Choroid plexus epithelial cell (primary cell): ENCODE measurements around the gene FCGR3A.

ENCODE experiments used
- DNase-seq: peaks from one replicate; pipeline ENCODE4 v3.0.0-alpha.2; 2010; ENCODE audit warnings: low read depth
- H3K4me3 ChIP-seq: 2 replicates; pipeline ENCODE4 v1.5.1; 2011; ENCODE audit warnings: low read depth, mild to moderate bottlenecking, control low read depth, low read length, moderate library complexity
- CTCF ChIP-seq: conservative IDR thresholded peaks from 2 replicates; pipeline ENCODE4 v1.5.1; 2011; ENCODE audit warnings: low read depth, mild to moderate bottlenecking, control low read depth, inconsistent platforms, low read length, moderate library complexity

The FCGR3A gene

GRCh38 chr1:161495490-161495889 is 54.1 kb downstream of the FCGR3A start:
- TF ChIP-seq CTCF: no peak
- no peak for DNase-seq
- no peak overlapping the region for H3K4me3 ChIP-seq

GRCh38 chr1:161494091-161494735 is 55.4 kb downstream of the FCGR3A start:
- DNase-seq: no peak
- TF ChIP-seq CTCF: no peak
- no peak overlapping the region for H3K4me3 ChIP-seq

- TF ChIP-seq CTCF: no peak
- no peak for DNase-seq
Measured at GRCh38 chr1:161492827-161493226, 56.8 kb downstream of the FCGR3A start.

More at GRCh38 chr1:161492827-161493226, 56.8 kb downstream of the FCGR3A start:
- no peak overlapping the region for H3K4me3 ChIP-seq
